Measurements from ENCODE around the gene ARRB1.
"Not testable (repeated sequence)": the region's sequence is repeated elsewhere in the genome, so short reads cannot be mapped to it uniquely, and the experiment has no call there.

The ARRB1 gene

GRCh38 chr11:75320643-75321042 is 30.8 kb downstream of the ARRB1 start:
- DNase-seq: no peak

DNA sequence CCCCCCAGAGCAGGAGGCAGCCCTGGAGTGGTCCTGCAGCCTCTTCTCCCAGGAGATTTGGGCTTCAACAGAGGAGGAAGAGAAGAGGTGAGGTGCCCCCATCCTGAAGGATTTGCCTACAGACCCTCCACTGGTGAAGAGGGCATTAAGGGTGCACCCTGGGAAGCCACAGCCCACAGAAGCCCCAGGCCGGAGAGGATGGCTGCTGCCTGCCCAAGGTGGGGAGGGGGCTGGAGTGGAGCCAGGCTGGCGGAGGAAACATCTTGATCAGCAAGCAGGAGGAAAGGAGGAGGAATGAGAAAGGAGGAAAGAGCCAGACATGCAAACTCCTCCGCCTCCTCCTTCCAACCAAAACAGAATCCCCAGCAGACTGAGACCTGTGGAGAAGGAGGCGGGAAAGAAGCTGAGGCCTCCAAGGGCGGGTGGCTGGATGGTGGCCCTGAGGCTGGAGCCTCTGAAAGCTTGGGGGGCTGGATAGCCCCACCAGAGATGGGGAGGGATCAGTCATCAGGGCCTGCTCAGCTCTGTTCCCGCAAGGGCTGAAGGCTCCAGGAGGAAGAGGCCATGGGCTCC is 31.3 kb downstream of the ARRB1 start:
- DNase-seq: no peak

DNA sequence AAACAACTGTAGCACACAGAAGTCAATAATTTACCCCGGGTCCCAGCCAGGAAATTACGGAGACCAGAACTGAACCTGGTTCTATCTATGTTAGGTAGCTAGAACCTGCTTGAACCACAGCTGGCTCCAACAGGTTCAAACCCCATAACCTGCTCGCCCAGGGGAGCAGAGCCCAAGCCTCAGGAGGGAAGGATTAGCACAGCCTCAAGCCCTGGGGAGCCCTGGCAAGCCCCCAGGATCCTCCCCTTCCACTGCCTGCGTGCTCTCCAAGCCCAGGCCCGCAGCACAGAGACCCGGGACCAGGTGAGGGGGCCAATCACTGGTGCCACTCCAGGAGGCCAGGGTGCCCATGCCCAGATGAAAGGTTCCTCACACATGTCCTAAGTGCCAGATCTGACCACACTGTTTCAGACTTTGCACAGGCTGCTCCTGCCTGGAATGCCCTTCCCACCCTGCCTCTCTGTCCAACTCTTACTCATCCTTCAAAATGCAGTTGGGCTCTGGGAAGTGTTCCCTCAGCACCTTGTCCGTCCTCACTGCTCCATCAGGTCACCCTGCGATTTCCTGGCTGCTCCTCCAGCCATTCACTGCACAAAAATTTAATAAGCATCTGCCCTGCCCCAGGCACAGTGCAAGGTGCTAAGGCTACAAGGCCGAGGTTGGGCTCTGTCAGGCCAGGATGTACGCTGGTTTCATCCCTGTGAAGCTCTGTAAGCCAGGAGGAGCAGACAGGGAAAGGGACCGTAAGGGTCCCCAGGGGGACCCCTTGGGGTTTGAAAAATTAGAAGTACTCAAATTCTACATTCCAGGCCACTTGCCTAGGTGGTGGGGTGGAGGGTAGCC is 32.2 kb downstream of the ARRB1 start:
- DNase-seq: no peak

GRCh38 chr11:75317446-75318122 is 33.9 kb downstream of the ARRB1 start:
- DNase-seq: no peak

GRCh38 chr11:75315439-75315805 is 36.0 kb downstream of the ARRB1 start:
- no peak for DNase-seq

- no peak for DNase-seq
Observed at GRCh38 chr11:75314771-75315438, 36.6 kb downstream of the ARRB1 start.

DNA sequence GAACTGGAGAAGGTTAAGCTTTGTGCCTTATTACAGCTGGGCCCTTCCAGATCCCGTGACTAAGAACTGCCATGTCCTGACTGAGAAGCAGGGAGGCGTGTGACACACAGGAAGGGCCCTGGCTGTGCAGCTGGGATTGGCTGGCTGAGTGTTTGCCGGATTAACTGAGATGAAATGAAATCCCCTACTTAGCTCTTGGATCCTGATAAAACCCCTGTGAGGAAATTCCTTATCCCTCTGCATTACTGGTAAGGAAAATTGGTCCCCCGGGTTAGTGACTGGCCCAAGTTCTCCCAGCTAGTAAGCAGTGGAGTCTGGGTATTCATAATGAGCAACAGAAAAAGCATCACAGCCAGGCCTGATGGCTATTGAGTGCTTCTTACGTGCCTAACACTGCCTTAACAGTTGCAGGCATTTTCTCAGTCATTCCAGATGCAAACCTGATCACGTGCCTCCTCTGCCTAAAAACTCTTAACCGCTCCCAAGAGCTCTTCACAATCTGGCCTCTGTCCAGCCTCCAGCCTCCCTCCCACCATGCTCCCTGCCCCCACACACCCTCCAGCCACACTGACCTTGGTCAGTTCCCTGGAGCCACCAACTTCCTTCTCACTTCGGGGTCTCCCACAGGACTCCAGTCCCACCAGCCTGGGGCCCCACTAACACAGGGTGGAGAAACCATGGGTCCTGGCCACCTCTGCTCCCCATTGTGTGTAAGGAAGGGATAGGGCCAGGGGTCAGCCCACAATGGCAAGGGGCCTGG is 37.8 kb downstream of the ARRB1 start:
- peak; percentile 92 for DNase-seq

DNA sequence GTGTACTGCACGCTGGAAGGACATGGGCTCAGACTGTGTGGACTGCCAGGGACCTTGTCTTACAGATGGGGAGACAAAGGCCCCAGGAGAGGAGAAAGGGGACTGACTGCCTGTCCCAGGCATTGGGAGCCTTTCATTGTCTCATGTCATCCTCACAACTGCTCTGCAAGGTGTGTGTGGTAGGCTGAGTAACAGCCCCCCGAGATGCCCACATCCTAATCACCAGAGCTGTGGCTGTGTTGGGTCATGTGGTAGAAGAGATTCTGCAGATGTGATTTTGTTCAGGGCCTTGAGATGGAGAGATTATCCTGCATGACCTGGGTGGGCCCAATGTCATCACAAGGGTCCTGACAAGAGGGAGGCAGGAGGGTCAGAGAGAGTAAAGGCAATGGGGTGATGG is 39.1 kb downstream of the ARRB1 start:
- DNase-seq: no peak

- DNase-seq: no peak
Observed at GRCh38 chr11:75311858-75312288, 39.6 kb downstream of the ARRB1 start.

DNA sequence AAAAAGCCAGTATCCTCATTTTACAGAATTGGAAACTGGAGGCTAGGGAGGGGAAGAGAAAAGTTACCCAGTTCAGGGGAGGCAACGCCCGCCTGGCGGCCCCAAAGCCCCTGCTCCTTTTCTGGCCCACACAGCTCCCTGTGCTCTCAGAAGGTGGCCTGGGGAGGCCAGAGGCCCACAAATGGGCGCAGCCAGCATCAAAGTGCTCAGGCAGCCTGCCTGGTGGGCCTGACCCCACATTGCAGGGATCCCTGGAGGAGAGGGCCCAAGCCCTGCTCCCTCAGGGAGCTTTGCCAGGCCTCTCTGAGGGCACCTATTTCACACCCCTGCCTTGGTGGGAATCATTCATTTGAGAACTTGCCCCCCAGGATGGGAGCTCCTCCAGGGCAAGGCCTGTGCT is 42.5 kb downstream of the ARRB1 start:
- DNase-seq: no peak

DNA sequence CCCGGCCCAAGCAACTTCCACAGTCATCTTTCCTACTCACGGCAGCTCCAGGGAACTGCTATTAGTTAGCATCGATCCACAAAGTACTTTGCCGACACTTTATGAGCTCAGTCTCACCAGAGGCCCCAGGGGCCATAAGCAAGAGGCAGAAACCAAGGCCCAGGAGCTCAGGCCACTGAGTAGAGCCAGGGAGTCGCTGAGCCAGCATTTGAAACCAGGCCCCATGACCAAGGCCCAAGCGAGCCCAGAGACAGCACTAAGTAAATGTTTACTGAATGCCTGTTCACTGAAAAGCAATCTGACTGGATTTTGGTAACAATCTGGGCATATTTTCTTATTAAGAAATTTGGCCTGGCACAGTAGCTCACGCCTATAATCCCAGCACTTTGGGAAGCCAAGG is 43.3 kb downstream of the ARRB1 start:
- DNase-seq: no peak

DNA sequence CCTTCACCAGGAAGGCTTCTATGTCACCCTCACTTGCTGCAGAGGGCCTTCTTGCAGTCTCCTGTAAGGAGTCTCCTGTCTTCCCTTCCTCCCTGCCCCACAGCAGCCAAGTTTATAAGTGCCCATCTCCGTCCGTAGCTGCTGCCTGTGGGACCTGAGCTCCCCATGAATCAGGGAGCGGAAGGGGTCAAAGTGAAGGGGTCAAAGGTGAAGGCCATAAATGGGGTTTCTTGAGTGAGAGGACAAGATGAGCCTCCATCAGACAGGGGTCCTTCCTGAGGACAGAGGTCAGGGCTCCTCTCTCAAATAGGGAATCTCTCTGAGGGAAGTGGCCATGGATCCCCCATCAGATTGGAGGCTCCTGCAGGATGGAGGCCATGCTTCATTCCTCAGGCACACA is 44.4 kb downstream of the ARRB1 start:
- no peak for DNase-seq

- DNase-seq: no peak
Observed at GRCh38 chr11:75306529-75306928, 44.9 kb downstream of the ARRB1 start.

DNA sequence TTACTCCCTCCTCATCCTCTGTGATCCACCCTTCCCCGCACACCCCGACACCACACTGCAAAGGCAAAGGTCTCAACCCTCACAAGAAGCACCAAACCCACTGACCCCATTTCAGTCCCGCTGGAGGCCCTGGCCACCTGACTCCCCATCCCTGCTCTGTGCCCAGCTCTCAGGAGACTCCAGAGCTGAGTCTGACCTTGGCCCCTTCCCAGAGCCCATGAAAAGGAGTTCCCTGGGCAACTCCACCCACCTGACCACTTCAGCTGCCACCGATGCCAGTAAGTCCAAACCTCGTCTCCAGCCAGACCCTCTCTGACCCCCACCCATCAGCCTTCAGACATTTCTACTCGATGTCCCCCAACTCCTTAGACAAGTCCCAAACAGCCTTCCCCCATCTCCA is 45.5 kb downstream of the ARRB1 start:
- DNase-seq: no peak

GRCh38 chr11:75305452-75305851 is 46.0 kb downstream of the ARRB1 start:
- DNase-seq: no peak

- DNase-seq: not testable (repeated sequence)
Observed at GRCh38 chr11:75304941-75305340, 46.5 kb downstream of the ARRB1 start.

DNA sequence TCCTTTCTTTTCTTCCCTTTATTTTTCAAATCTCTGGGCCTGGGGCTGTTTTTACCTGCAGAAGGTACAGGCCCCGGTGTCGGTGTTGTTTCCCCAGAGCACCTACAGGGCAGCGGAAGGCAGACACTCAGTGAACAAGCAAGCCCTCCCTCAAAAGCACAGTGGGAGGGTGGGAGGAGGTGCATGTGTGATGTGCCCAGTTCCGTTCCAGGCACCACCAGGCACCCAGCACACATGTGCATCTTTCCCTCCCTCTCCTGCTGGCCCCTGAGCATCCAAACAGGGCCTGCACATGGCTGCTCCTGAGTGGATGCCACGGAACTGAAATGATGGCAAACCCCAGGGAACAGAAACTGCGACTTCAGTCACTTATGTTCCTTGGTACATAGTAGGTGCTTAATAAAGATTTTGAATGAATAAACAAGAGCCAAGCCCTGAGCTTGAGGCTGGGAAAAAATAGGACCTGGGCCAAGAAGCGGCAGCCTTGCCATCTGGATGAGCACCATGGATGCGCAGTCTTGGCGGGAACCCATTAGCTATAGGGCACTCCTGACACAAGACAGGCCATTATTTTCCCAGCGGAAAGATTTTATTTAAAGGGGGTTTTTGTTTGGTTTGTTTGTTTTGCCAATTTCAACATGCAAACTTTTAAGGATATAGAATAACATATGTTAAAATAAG is 47.8 kb downstream of the ARRB1 start:
- no peak for DNase-seq

DNA sequence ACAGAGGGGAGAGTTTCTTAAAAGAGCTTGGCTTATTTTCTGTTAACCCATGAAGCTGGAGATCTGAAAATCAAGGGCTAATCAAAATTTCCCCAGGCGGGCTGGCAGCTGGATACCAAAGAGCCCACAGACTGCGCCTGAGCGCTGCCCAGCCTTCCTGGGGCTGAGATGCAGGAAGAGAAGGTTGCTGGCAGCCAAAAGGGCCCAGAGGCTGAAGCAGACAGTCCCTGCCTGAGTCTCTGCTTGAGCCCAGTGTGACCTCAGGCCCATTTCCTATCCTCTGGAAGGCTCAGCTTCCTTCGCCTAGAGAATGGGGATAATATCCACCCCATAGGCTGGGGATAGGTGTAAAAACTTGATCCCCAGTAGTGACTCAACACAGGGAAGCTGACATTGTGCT is 49.1 kb downstream of the ARRB1 start:
- DNase-seq: no peak

DNA sequence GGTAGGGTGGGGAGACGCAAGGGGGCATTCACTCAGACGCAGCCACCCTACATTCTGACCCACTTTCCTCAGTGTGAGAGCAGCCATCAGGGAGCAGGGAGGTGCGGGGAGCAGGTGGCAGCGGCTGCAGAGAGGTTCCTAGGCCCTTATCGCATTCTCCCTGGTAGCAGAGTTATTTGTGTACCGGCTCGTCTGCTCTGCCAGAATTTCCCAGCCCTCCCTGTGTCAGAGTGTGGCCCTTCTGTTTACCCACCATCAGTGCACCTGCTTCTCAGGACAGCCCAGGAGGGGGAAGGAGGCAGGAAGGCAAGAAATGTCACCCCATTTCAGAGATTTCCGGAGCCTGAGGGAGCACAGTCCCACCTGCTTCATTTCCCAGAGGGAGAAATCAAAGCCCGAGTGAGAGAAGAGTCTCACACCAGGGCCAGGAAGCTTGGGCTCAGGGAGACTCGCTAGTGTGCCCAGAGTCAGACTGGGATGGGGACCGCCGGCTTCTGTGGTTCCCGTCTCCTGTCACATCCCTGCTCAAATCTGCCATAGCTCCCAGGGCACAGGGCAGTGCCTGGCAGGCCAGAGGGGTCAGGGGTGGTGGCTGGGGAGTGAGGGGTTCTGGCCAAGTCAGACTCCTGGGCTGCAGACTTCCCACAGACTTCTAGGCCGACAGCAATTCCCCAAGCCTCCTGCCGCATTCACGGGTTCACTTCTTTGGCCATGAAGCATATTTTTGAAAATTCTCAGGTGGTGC is 49.7 kb downstream of the ARRB1 start:
- DNase-seq: no peak

GRCh38 chr11:75301131-75301530 is 50.3 kb downstream of the ARRB1 start:
- no peak for DNase-seq

DNA sequence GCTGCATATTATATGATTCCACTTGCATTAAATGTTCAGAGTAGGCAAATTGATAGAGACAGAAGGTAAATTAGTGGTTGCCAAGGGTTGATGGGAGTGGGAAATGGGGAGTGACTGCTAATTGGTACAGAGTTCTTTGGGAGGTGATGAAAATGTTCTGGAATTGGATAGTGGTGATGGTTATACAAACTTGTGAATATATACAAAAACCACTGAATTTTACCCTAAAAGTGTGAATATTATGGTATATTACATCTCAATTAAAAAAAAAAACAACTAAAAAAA is 52.5 kb downstream of the ARRB1 start:
- DNase-seq: no peak
